Calu3 (cell line): ENCODE measurements around the gene MMS22L. TPM values are rescaled to one million over a fixed set of nuclear protein-coding genes. Genes with fewer than 3 reads are reported as not detected.

Experiments used
- BruUV-seq: library from RNA; stranded (reverse); fragments of 400-500 nt; replicated peaks from 2 replicates; lab custom pipeline; 2021; lab: Mats Ljungman, UMichigan
- CTCF ChIA-PET: fragments of 300-600 bp; sonication (Branson Sonifier 250); formaldehyde crosslinking; loops from one replicate; lab custom pipeline; 2022; ENCODE audit warnings: antibody characterized with exemption; lab: Charles Lee
- DNase-seq: peaks from one replicate; pipeline ENCODE4 v3.0.0; 2022
- H3K27ac Mint-ChIP-seq: one replicate; pipeline ENCODE4 v1.8.0; 2022; ENCODE audit warnings: mixed read lengths; ENCODE audit not compliant: unreplicated experiment
- H3K27me3 Mint-ChIP-seq: one replicate; pipeline ENCODE4 v1.8.0; 2022; ENCODE audit warnings: mixed read lengths; ENCODE audit not compliant: unreplicated experiment
- H3K36me3 Mint-ChIP-seq: one replicate; pipeline ENCODE4 v1.8.0; 2022; ENCODE audit warnings: mild to moderate bottlenecking, moderate library complexity, mixed read lengths; ENCODE audit not compliant: insufficient read depth, unreplicated experiment
- H3K4me1 Mint-ChIP-seq: one replicate; pipeline ENCODE4 v1.8.0; 2022; ENCODE audit warnings: mild to moderate bottlenecking, low read depth, mixed read lengths; ENCODE audit not compliant: unreplicated experiment
- H3K4me3 Mint-ChIP-seq: one replicate; pipeline ENCODE4 v1.8.0; 2022; ENCODE audit warnings: mild to moderate bottlenecking, low read depth, moderate library complexity, mixed read lengths; ENCODE audit not compliant: unreplicated experiment
- H3K9me3 Mint-ChIP-seq: one replicate; pipeline ENCODE4 v1.8.0; 2022; ENCODE audit warnings: low read depth, mixed read lengths; ENCODE audit not compliant: unreplicated experiment
- CTCF ChIP-seq: fragments of 200-600 bp; IDR thresholded peaks from one replicate; pipeline ENCODE4 v1.8.0; 2022; ENCODE audit warnings: antibody characterized with exemption; ENCODE audit not compliant: unreplicated experiment
- intact Hi-C: fragments of 100-400 bp; cut with micrococcal nuclease; formaldehyde crosslinking; loops from one replicate; pipeline ENCODE4 v1.10.0; 2022; ENCODE audit not compliant: unreplicated experiment
- total RNA-seq: library from RNA; stranded (reverse); gene quantifications from 2 replicates; pipeline ENCODE4 v1.2.3, GENCODE V29; 2022

The MMS22L gene
- total RNA-seq, 1 experiment from 2014 or later: 26.0 TPM

GRCh38 chr6:97291896-97292295, 8.9 kb upstream of the MMS22L start:
- Mint-ChIP-seq H3K4me1 (no peaks in the 10 kb centered on the region), H3K4me3 (no peak overlapping the region), H3K27me3 (no peaks in the 10 kb centered on the region), H3K27ac (no peak overlapping the region), H3K9me3 (peaks cover 3% of the 10 kb centered on the region), H3K36me3 (no peaks in the 10 kb centered on the region)
- intact Hi-C loops: no loop called here
- DNase-seq: no peak
- no TSS peak for BruUV-seq
- CTCF ChIA-PET: no interaction called here
- no peak for TF ChIP-seq CTCF

GRCh38 chr6:97289332-97289731, 6.3 kb upstream of the MMS22L start:
- CTCF ChIA-PET: no interaction called here
- no peak overlapping the region for H3K4me3 Mint-ChIP-seq
- H3K27me3 Mint-ChIP-seq: no peaks in the 10 kb centered on the region
- H3K27ac Mint-ChIP-seq: no peak overlapping the region
- TF ChIP-seq CTCF: no peak
- no peaks in the 10 kb centered on the region for H3K4me1 Mint-ChIP-seq
- no TSS peak for BruUV-seq
- intact Hi-C loops: no loop called here
- DNase-seq: no peak
- peaks cover 3% of the 10 kb centered on the region for H3K9me3 Mint-ChIP-seq
- no peaks in the 10 kb centered on the region for H3K36me3 Mint-ChIP-seq

- H3K9me3 Mint-ChIP-seq: peaks cover 3% of the 10 kb centered on the region
- H3K36me3 Mint-ChIP-seq: peaks cover 5% of the 10 kb centered on the region
- no peak for DNase-seq
- no peak overlapping the region for H3K27ac Mint-ChIP-seq
- BruUV-seq: no TSS peak
- no peaks in the 10 kb centered on the region for H3K4me1 Mint-ChIP-seq
- H3K4me3 Mint-ChIP-seq: no peak overlapping the region
- no peaks in the 10 kb centered on the region for H3K27me3 Mint-ChIP-seq
- intact Hi-C loops: no loop called here
- no peak for TF ChIP-seq CTCF
- CTCF ChIA-PET: no interaction called here
Observed at GRCh38 chr6:97288188-97288587, 5.2 kb upstream of the MMS22L start.

GRCh38 chr6:97282238-97282725, 734 bp downstream of the MMS22L start:
- CTCF ChIA-PET: no interaction called here
- H3K36me3 Mint-ChIP-seq: peaks cover 25% of the 10 kb centered on the region
- BruUV-seq: no TSS peak
- H3K9me3 Mint-ChIP-seq: no peaks in the 10 kb centered on the region
- H3K27me3 Mint-ChIP-seq: no peaks in the 10 kb centered on the region
- H3K4me1 Mint-ChIP-seq: no peaks in the 10 kb centered on the region
- TF ChIP-seq CTCF: no peak
- H3K27ac Mint-ChIP-seq: peak overlapping the region; percentile 79
- peak; percentile 6 for DNase-seq
- intact Hi-C loops: loop anchor here (2.0 kb wide), 1 partner anchor 113 kb away; no protein-coding TSS in a partner anchor
- H3K4me3 Mint-ChIP-seq: peak overlapping the region; percentile 78
